HG03469 (cell line): ENCODE measurements around the gene DOHH.
"Not testable (repeated sequence)": the region's sequence is repeated elsewhere in the genome, so short reads cannot be mapped to it uniquely, and the experiment has no call there.

Experiments used
- ATAC-seq: cut with Tn5 transposase; IDR thresholded peaks from one replicate; pipeline ENCODE4 v1.9.1; 2021; ENCODE audit warnings: mild to moderate bottlenecking, moderate library complexity, moderate number of reproducible peaks; ENCODE audit not compliant: unreplicated experiment

The DOHH gene

DNA sequence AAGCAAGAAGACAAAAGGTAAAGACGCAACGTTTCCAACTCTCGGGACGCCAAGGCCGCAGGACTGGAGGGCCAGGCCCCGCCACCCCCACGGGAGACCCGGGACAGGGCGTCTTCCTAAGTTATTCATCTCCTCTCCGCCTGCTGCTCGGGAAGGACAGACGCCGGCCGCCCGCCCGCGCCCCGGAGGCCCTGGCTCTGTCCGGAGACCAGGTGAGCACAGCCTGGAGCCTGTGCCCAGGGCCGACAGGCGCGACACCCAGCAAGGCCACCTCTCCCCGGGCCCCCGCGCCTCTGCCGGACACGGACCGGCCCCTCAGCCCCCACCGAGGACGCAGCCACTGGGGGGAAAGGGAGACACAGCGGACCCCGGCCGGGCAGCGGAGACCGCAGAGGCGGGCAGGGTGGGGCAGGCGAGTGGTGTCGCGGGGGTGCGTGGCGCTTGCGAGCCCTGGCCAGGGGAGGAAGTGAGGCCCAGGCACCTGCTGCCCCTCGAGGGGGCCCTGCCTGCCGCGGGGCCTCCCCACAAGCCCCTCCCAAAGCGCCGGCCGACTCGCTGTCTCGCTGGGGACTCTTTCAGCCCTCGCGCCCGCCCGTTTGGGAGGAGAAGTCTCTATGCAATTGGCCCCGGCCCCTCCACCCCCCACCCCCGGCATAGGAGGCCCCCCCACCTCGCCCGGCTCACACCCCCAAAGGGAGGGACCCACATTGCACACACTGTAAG, 37.3 kb downstream of the DOHH start:
- ATAC-seq, result no peak

DNA sequence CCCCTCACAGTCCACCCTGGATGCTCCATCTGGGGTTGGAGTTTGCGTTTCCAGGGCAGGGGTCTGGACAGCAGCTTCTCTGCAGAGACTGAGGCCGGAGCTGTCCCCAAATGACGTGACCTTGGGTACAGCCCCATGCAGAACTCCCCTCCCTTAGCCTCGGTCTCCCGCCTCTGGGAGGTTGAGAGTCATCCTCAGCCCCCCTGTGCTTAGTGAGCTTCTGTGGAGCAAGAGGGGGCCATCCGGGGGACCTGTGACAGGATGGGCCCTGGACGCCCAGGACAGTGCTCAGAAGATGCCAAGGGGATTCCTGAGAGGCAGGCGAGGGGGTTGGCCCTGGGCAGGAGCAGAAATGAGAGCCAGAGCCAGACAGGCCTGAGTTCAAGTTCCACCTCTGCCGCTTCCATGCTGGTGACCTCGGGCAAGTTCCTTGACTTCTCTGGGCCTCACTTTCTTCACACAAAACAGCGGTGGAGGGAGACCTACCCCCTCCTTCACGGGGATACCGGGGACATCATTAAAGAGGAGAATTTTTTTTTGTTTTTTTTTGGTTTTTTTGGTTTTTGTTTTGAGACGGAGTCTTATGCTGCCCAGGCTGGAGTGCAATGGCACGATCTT, 40.4 kb downstream of the DOHH start:
- no peak for ATAC-seq

DNA sequence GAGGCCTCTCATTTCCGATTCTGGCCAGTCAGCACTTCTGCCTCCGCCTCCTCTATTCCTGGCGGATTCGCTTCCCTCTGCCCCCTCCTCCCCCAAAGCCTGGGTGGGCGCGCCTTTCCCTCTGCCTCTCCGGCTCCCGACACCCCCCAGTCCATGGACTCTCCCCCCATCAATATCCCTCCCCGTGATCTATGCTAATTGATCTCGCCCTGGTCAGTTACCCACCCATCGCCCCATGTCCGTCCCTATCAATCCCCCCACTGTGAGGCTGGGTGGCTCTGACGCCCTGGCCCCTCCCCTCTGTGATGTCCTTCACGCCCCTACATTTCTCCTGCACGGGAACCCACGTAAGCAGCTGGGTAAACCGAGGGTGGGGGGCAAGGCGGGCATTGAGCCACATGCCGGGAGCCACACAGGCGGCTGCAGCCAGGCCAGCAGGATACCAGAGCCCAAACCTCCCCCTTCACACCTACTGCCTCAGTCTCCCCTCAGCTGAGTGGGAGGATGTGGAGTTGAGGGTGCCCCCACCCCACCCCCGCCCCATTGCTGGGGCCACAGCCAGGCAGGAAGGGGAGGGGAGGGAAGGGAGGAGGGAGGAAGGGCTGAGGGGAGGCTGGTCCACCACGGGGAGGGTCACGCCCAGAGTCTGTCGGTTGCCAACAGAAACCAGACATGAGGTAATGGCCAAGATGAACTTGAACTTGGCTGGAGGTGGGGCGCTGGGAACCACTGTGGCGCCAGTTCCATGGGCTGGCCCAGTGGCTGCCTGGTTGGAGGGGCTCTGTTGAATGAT, 41.2 kb downstream of the DOHH start:
- no peak for ATAC-seq

DNA sequence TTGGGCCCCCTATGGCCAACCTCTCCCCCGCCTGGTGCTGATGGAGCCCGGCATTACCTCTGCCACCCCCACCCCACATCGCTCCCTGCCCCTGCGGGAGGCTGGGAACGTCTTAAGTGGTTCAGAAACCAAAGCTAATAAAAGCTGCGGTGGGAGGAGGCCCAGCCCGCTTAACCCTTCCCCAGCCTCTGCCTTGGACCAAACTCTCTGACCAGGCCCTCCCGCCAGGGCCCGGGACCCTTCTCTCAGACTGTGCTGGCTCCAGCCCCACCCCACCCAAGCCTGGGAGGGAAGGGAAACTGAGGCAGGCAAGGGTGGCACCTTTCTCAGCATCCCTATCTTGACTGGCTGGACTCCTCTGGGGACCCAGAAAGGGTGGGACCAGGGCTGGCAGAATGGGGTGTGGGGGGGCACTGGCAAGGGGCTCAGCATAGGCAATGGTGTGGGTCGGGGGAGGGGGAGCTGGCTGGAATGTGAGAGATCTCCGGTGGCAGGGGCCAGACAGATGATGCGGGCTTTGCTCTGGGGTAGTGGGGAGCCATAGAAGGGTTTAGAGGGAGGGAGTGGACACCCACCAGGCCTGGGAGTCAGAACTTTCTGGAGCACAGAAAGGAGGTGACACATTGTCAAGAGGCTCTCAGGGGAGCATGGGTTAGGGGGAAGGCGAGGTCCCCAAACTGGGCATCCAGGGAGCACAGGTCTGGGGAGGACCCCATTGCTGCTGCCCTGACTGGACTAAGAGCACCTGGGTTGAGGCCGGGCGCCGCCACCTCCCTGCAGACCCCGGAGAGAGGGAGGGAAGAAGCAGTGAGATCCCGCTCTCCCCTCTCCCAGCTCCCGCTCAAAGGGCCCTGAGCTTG, 42.0 kb downstream of the DOHH start:
- ATAC-seq, result no peak

DNA sequence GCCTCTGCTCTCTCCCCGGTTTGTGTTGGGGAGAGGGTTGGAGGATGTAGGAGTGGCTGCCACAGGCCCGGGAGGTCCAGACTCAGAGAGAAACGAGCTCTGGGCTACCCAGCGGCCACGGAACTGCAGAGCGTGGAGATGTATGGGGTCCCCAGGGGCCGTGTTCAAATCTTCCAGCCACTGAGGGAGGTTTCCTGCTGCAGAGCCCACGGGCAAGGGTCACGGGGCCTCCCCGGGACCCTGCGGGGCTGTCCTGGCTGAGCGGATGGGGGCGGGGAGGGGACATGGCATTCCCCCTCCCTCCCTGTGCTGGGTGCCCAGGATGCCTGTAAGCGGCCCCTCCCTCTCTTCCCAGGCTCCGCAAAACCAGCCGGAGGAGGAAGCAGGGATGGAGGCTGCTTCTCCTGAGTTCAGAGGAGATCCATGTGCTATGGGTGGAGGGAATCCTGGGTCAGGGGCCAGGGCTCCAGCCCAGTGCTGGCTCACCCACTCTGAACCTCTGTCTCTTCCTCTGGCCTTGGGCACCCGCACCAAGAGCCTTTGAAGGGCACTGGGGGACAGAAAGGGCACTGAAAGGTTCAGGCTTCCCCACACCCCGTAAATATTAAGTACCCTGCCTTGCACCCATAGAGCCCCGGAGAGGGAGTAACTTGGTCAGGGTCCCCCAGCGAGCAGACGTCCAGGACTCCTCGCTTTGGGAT, 42.8 kb downstream of the DOHH start:
- ATAC-seq, result no peak

DNA sequence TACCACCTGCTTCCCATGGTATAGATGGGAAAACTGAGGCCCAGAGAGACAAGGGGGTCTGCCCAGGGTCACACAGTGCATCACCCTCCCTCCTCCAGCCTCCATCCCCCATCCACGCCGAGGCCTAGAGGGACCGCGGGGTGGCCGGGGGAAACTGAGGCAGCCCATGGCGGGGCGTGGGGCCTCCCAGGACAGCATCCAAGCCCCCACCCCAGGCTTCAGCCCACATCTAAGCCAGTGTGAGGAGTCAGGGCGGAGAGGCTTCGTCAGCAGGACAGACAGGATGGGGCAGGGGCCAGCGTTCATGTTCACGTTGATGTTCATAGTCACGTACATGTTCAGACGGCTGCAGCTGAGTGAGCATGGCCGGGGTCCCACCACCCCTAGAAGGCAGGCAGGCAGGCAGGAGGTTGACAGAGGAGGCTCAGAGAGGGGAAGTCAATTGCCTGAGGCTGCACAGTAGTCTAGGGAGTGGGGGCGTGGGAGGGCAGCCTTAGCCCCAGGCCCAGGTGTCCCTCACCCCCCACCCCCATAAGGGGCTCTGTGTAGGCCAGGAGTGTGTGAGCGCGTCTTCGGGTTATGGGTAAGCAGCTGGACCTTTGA, 43.4 kb downstream of the DOHH start:
- ATAC-seq, result no peak

DNA sequence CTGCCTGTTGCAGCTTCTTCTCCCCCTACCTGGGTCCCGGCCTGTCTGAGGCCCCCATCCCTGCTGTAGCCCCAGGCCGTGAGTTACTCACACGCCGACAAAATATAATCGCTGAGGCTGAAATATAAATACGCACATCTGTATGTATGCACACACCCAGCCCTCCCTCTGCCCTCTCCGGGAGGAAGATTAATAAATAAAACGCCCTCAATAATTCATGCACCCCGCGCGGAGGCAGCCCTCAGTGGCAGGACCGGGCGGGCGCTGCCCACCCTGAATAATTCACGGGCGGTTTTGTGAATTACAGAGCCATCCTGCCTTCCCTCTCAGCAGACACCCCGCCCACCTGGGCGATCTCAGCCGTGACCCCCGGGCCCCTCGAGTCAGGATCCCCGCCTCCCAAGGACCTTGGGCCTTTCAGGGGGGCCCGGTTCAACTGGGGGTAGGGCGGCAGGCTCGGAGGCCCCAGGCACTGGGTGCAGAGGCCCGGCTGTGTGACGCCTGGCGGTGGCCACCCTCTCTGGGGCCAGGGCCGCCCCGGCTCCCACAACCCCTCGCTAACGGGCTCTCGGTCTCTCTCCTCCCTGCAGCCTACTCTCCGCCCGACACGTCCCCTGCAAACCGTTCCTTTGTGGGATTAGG, 44.4 kb downstream of the DOHH start:
- ATAC-seq, result no peak

DNA sequence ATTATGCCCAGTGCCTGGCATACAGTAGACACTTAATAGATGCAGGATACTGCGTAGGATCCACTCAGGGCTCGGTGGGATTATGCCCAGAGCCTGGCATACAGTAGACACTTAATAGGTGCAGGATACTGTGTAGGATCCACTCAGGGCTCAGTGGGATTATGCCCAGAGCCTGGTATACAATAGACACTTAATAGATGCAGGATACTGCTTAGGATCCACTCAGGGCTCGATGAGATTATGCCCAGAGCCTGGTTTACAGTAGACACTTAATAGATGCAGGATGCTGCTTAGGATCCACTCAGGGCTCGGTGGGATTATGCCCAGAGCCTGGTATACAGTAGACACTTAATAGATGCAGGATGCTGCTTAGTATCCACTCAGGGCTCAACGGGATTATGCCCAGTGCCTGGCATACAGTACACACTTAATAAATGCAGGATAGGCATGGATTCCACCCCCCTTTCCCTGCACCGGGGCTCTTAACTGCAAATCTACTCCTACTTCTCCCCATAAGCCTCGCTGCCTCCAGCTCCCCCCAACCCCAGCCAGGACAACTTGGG, 45.0 kb downstream of the DOHH start:
- ATAC-seq, result no peak

DNA sequence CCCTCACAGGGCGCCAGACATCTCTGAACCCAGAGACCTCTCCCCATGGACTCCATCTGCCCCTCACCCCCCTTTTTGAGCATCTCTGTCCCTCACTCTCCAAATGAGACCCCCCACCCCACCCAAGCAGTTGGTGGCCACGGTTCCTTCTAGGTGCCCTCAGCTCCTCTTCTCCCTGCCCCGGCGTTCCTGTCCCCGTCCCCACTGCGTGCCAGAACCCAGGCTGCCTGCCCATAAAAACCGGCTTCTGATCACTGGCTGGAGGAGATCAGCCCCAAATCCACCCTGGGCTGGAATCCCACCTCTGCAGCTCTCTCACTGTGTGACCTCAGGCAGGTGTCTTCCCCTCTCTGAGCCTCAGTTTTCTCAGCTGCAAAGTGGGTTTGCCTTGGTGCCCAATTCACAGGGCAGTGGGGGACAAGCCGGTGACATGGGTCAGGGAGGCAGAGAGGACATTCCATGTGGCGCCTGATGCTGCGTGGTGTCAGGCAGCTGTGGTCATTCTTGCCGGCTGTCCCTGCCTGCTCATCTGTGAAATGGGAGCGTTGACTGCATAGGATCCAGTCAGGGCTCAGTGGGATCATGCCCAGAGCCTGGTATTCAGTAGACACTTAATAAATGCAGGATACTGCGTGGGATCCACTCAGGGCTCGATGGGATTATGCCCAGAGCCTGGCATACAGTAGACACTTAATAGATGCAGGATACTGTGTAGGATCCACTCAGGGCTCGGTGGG, 45.6 kb downstream of the DOHH start:
- no peak for ATAC-seq

DNA sequence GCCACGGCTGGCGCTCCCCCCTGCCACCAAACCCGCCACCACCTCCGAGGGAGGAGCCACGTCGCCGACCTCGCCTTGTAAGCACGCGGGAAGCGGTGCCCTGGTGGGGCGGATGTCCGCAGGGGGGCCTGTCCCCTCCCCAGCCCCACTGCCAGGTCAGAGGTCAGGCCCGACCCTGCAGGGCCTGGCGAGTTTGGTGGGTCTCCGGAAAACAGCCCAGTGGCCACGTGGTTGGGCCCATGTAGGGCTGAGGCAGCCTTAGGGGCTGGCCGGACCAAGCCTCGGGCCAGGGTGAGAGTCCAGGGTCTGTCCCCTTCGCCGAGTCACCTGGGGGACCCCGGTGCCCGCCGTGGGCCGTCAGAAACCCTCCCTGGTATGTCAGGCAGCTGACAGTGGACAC, 46.6 kb downstream of the DOHH start:
- no peak for ATAC-seq

DNA sequence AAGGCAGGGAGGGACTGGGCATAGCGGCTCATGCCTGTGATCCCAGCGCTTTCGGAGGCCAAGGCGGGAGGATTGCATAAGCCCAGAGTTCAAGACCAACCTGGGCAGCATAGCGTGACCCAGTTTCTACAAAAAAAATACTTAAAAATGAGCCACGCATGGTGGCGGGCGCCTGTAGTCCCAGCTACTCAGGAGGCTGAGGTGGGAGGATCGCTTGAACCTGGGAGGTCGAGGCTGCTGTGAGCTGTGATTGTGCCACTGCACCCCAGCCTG, 47.6 kb downstream of the DOHH start:
- not testable (repeated sequence) for ATAC-seq

DNA sequence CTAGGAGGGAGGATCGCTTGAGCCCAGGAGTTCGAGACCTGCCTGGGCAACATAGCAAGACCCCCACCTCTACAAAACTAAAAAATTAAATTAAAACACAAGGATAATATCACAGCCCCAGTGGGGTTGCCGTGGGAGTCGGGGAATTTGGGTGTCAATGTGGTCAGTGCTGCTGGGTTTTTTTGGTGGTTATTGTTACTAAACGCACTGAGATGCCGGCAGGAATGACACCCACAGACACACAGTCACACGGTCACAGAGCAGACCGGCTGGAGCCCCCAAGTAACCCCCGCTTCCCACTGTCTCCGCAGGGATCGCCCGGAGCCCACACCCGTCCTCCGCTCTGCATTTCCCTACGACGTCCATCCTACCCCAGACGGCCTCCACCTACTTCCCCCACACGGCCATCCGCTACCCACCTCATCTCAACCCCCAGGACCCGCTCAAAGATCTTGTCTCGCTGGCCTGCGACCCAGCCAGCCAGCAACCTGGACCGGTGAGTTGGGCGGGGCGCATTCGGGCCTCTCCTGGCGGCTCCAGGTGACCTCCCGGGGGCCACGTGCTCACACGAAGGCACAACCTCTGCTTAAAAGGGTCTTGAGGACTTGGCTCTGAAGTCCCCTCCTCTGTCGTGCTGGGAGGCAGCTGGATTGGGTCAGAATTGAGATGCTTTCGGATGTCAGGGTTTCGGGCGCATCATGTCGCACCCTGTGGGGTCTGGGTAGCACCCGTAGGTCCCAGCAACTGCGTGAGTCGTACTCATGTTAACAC, 48.1 kb downstream of the DOHH start:
- no peak for ATAC-seq

DNA sequence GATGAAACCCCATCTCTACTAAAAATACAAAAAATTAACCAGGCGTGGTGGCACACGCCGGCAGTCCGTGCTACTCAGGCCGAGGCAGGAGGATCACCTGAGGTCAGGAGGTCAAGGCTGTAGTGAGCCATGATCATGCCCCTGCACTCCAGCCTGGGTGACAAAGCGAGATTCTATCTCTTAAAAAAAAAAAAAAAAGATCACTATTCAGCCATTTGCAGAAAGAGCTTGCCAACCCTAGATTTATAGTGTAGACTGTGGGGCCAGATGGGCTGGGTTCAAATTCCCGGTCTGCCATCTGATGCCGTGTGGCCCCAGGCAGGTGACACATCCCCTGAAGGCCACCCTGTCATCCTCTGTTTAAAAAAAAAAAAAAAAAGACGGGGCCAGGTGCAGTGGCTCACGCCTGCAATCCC, 49.0 kb downstream of the DOHH start:
- no peak for ATAC-seq

DNA sequence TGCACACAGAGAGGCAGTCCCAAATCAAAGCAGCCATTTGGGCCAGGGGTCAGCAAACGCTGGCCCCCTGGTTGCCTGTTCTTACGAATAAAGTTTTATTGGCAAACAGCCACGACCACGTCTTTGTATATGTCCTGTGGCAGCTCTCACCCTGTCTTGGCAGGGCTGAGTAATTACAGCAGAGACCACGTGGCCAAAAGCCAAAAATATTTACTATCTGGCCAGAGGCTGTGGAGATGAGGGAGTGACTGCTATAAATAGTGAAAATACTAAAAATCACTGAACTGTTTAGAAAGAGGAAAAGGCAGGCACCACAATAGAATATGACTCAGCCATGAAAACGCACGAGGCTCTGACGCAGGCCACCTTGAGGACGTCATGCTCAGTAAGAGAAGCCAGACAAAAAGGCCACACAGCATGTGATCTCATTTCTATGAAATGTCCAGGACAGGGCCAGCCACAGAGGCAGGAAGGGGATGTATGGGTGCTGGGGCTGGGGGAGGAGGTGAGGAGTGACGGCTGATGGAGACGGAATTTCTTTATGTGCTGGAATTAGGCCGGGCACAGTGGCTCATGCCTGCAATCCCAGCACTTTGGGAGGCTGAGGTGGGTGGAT, 49.6 kb downstream of the DOHH start:
- ATAC-seq, result no peak

DNA sequence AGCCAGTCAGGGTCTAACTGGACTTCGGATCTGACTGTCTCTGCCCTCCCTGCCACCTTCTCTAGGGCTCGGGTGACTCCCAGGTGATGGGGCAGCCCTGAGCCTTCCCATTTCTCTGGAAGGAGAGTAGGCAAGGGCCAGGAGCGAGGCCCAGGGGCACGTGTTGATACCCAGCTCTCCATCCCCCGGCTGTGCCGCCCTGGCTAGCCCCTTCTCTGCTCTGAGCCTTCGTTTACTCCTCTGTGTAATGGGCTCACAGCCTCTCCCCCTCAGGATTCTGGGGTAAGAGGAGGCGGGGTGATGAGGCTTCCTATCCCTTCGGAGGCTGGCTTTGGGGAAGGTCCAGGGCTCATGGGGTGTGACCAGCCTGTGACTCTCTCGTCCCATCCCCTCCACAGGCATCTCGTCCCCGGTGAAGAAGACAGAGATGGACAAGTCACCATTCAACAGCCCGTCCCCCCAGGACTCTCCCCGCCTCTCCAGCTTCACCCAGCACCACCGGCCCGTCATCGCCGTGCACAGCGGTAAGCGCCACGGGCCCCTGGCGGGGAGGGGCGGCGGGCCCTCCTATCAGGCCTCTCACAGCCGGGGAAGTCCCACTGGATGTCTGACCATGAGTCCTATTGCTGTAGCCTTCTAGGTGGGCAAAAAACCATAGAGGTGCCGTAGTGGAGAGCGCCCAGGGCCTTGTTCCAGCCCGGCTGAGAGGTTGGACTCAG, 51.7 kb downstream of the DOHH start:
- ATAC-seq, result no peak

DNA sequence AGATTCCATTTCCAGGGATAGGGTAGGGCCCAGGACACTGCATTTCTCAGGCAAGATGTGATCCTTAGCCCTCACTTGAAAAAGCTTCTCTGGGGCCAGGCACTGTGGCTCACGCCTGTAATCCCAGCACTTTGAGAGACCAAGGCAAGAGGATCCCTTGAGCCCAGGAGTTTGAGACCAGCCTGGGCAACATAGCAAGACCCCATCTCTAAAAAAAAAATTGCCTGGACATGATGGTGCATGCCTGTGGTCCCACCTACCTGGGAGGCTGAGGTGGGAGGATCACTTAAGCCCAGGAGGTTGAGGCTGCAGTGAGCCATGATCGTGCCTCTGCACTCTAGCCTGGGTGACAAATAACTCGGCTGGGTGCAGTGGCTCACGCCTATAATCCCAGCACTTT, 53.8 kb downstream of the DOHH start:
- ATAC-seq, result not testable (repeated sequence)

DNA sequence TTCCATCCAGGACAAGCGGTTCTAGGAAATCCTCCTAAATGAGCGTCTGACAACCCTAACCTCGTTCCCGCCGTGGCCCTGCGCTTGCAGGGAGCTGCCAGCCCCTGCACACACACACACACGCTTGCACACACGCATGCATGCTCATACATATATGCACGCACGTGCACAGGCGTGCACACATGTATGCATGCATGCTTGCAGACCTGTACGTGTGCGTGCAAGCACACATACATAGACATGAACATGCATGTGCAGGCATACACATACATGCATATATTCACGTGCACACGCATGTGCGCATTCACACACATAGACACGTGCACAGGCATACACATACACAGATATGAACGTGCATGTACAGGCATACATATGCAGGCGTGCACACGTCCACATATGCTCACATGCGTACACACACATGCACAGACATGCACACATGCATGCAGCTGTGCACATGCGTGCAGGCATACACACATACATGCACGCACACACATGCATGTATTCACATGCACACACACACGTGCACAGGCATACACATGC, 55.7 kb downstream of the DOHH start:
- no peak for ATAC-seq
